Heart left ventricle (tissue), 16 donors: ENCODE results near the gene TROAP. TPM values are rescaled to one million over a fixed set of nuclear protein-coding genes. Genes with fewer than 3 reads are reported as not detected.

ENCODE experiments used
- ATAC-seq, 4 donors: fragments of 200-7000 bp; cut with Tn5 transposase; one replicate each; pipeline ENCODE4 v1.9.1; 2020 to 2022; ENCODE audit warnings: moderate library complexity in 4 of 4, mild to moderate bottlenecking in 3 of 4, moderate number of reproducible peaks in 1 of 4
- DNase-seq, 5 donors: peaks; one replicate each; pipeline ENCODE4 v3.0.0-alpha.2; 2020
- H3K27ac ChIP-seq, 12 donors: fragments of 200-600 bp; sonication (generic) in 4 of 12; one replicate each; pipeline versions ENCODE4 v1.5.0 to v1.8.0; 2016 to 2022; ENCODE audit warnings: mild to moderate bottlenecking in 2 of 12
- H3K27me3 ChIP-seq, 9 donors: fragments of 200-600 bp; sonication (generic) in 2 of 9; one replicate each; pipeline versions ENCODE4 v1.5.1 to v1.8.0; 2016 to 2022; ENCODE audit warnings: mild to moderate bottlenecking in 3 of 9
- H3K36me3 ChIP-seq, 9 donors: fragments of 200-600 bp; sonication (generic) in 2 of 9; one replicate each; pipeline versions ENCODE4 v1.5.0 to v1.8.0; 2018 to 2022; ENCODE audit warnings: mild to moderate bottlenecking in 2 of 9
- H3K4me1 ChIP-seq, 12 donors: fragments of 200-600 bp; sonication (generic) in 4 of 12; one replicate each; pipeline versions ENCODE4 v1.5.0 to v1.8.0; 2016 to 2022; ENCODE audit warnings: mild to moderate bottlenecking in 3 of 12
- H3K4me3 ChIP-seq, 12 donors: fragments of 200-600 bp; sonication (generic) in 4 of 12; one replicate each; pipeline versions ENCODE4 v1.5.0 to v1.8.0; 2017 to 2022; ENCODE audit warnings: mild to moderate bottlenecking in 9 of 12, moderate library complexity in 4 of 12
- H3K9me3 ChIP-seq, 12 donors: fragments of 200-600 bp; sonication (generic) in 4 of 12; one replicate each; pipeline versions ENCODE4 v1.5.0 to v1.8.0; 2016 to 2022; ENCODE audit warnings: mild to moderate bottlenecking in 1 of 12
- CTCF ChIP-seq, 12 donors: fragments of 200-600 bp; sonication (generic) in 4 of 12; IDR thresholded peaks; one replicate each; pipeline versions ENCODE4 v1.5.0 to v1.8.0; 2018 to 2022; ENCODE audit warnings: antibody characterized with exemption in 12 of 12, mild to moderate bottlenecking in 5 of 12
- POLR2A ChIP-seq, 2 donors: fragments of 450-650 bp; IDR thresholded peaks; one replicate each; pipeline ENCODE4 v1.6.1; 2017; ENCODE audit warnings: antibody characterized with exemption in 2 of 2, mild to moderate bottlenecking in 2 of 2, moderate library complexity in 2 of 2
- WGBS, 4 donors: extraction: QIAGEN DNeasy Blood & Tissue Kit in 2 of 4; methylation state at CpG; one replicate each; pipeline versions ENCODE4 v1.1.5 to v1.1.7; 2013 to 2018; 5-methylcytosine and 5-hydroxymethylcytosine counted together
- intact Hi-C, 10 donors: fragments of 100-400 bp; cut with DNase I; formaldehyde crosslinking; loops; one replicate each; pipeline versions ENCODE4 v1.11.1 to v1.14.2; 2022
- polyA plus RNA-seq, 2 donors: library from polyadenylated mRNA; stranded (reverse); fragments of 200-250 nt; gene quantifications; one replicate each; pipeline ENCODE4 v1.2.3, GENCODE V29; 2013
- total RNA-seq, 9 donors: library from RNA; depleted of rRNA in 2 of 9; stranded (reverse); fragments of >200 nt in 2 of 9; fragmentation: NEBNext Ultra II Directional in 3 of 9; extraction: Animal tissue kit (Norgen Biotek cat#: 25700) in 3 of 9; gene quantifications; one replicate each; pipeline versions ENCODE4 v1.1.0 to v1.2.4, GENCODE V29; 2016 to 2023
- donor health status: ischemic (EF 13 %, LVEDD 7.1; RV severe dilation, severe dysfunction).
- donor health status: healthy with polysubstance abuse.
- donor health status: DM: no; HTN: yes; CAD: no.
- donor health status: DM: no; HTN: no; CAD: no.
- donor health status: ischemic (EF 25% LVEDD 6.9; RV normal size, moderate dysfunction).
- donor health status: ischemic (EF 25% LVEDD 5.7; RV mildly dilated, moderate dysfunction).
- donor health status: healthy.
- donor health status: DM: yes; HTN: yes; CAD: no.
- donor health status: ischemic (EF 35%, LVEDD 5.7; RV mildly dilated, moderate dysfunction).
- donor health status: nonischemic (EF 11% LVEDD 7.7; RV severe dilation, severe dysfunction).
- donor health status: DM: yes; HTN: yes; CAD: no.
- donor health status: PGD.
- donor health status: ischemic (EF 29% LVEDD 5.4; RV normal size, mild dysfunction).
- donor health status: nonischemic (EF 23%, LVEDD 6.1; RV moderate dilation, normal function).

Gene TROAP
- total and polyA plus RNA-seq, 11 donors, result 0.11 to 6.4 (median 0.75) TPM; not detected in 4

- DNase-seq, result no peak
- peaks cover 0 to 28% (median 3%) of the 10 kb centered on the region in 9 donors for H3K27me3 ChIP-seq
- WGBS, 4 donors, result 53 to 56% (median 55%) methylated on average over 6 of the region's 6 CpGs
- H3K4me1 ChIP-seq, result peaks cover 0 to 4% (median 2%) of the 10 kb centered on the region in 12 donors
- no peak overlapping the region for H3K27ac ChIP-seq
- intact Hi-C loops, result loop anchor here in 7 of 10 donors (2.0 to 10.0 kb wide), 6 partner anchors 49 to 227 kb away; partner anchors contain the start of genes C1QL4 (in 3 of the 7) and DNAJC22 (in 1 of the 7)
- ATAC-seq, result no peak
- no peaks in the 10 kb centered on the region for H3K9me3 ChIP-seq
- TF ChIP-seq POLR2A (IDR thresholded peaks at IDR 0.05) (no peak), CTCF (IDR thresholded peaks at IDR 0.05) (no peak)
- H3K36me3 ChIP-seq, result no peaks in the 10 kb centered on the region
- H3K4me3 ChIP-seq, result no peak overlapping the region
Measured at GRCh38 chr12:49287876-49288275, 35.2 kb upstream of the TROAP start.

- intact Hi-C loops, result loop anchor here in 7 of 10 donors (2.0 to 10.0 kb wide), 6 partner anchors 49 to 226 kb away; partner anchors contain the start of genes C1QL4 (in 3 of the 7) and DNAJC22 (in 1 of the 7)
- Histone ChIP-seq H3K4me3 (no peak overlapping the region), H3K36me3 (no peaks in the 10 kb centered on the region), H3K4me1 (peaks cover 0 to 9% (median 6%) of the 10 kb centered on the region in 12 donors), H3K27me3 (peaks cover 0 to 28% (median 3%) of the 10 kb centered on the region in 9 donors), H3K9me3 (no peaks in the 10 kb centered on the region), H3K27ac (no peak overlapping the region)
- TF ChIP-seq CTCF (IDR thresholded peaks at IDR 0.05), result peak; percentile 73 to 89 (median 82)
- TF ChIP-seq POLR2A (IDR thresholded peaks at IDR 0.05), result no peak
- DNase-seq, result peak in 2 of 5 donors; percentile 40 to 41
- peak in 2 of 4 donors; percentile 44 to 54 for ATAC-seq
- 9 to 14% (median 11%) methylated on average over 11 of the region's 11 CpGs for WGBS, 4 donors
Measured at GRCh38 chr12:49288412-49288853, 34.6 kb upstream of the TROAP start.

GRCh38 chr12:49288922-49289555 lies 34.0 kb upstream of the TROAP start:
- WGBS, 4 donors, result 67 to 83% (median 82%) methylated on average over 9 of the region's 9 CpGs
- DNase-seq (no peak), ATAC-seq (no peak)
- Histone ChIP-seq H3K4me1 (peaks cover 0 to 13% (median 7%) of the 10 kb centered on the region in 12 donors), H3K27me3 (peaks cover 0 to 24% (median 2%) of the 10 kb centered on the region in 9 donors), H3K9me3 (no peaks in the 10 kb centered on the region), H3K27ac (no peak overlapping the region), H3K36me3 (no peaks in the 10 kb centered on the region), H3K4me3 (no peak overlapping the region)
- TF ChIP-seq POLR2A (IDR thresholded peaks at IDR 0.05) (no peak), CTCF (IDR thresholded peaks at IDR 0.05) (no peak)
- intact Hi-C loops, result loop anchor here in 7 of 10 donors (2.0 to 10.0 kb wide), 6 partner anchors 48 to 226 kb away; partner anchors contain the start of genes C1QL4 (in 3 of the 7) and DNAJC22 (in 1 of the 7)

- TF ChIP-seq CTCF (IDR thresholded peaks at IDR 0.05) (no peak), POLR2A (IDR thresholded peaks at IDR 0.05) (no peak)
- intact Hi-C loops, result loop anchor here in 2 of 10 donors (5.0 kb wide), 1 partner anchor 45 kb away; the partner anchor contains the start of gene C1QL4 (in 2 of the 2)
- H3K9me3 ChIP-seq, result no peaks in the 10 kb centered on the region
- H3K4me1 ChIP-seq, result peaks cover 0 to 35% (median 18%) of the 10 kb centered on the region in 12 donors
- peaks cover 20 to 46% (median 29%) of the 10 kb centered on the region in 9 donors for H3K27me3 ChIP-seq
- no peaks in the 10 kb centered on the region for H3K36me3 ChIP-seq
- DNase-seq (no peak), ATAC-seq (peak in 2 of 4 donors; percentile 6 to 10)
- 68 to 83% (median 76%) methylated on average over 5 to 7 of the region's 7 CpGs for WGBS, 4 donors
- no peak overlapping the region for H3K27ac ChIP-seq
- peak overlapping the region in 2 of 12 donors; percentile 28 to 32 for H3K4me3 ChIP-seq
Measured at GRCh38 chr12:49292729-49293055, 30.4 kb upstream of the TROAP start.
